GM12864 (cell line): Measurements from ENCODE around the gene NOTCH1.

ENCODE experiments used
- DNase-seq: peaks from one replicate; pipeline ENCODE4 v3.0.0-alpha.2; 2011; ENCODE audit warnings: low read depth
- H3K4me3 ChIP-seq: 2 replicates; pipeline ENCODE4 v1.5.1; 2011; ENCODE audit warnings: mild to moderate bottlenecking, low read depth, low read length, control low read depth
- TF ChIP-seq, protein P1 (sequence below): IDR thresholded peaks from 2 replicates; pipeline ENCODE4 v1.5.1; 2011; ENCODE audit warnings: low read depth, mild to moderate bottlenecking, moderate library complexity, low read length, control low read depth, inconsistent platforms; ENCODE audit errors: missing control alignments

Gene NOTCH1

GRCh38 chr9:136511670-136512592 lies 33.9 kb downstream of the NOTCH1 start:
- TF ChIP-seq, protein P1, sequence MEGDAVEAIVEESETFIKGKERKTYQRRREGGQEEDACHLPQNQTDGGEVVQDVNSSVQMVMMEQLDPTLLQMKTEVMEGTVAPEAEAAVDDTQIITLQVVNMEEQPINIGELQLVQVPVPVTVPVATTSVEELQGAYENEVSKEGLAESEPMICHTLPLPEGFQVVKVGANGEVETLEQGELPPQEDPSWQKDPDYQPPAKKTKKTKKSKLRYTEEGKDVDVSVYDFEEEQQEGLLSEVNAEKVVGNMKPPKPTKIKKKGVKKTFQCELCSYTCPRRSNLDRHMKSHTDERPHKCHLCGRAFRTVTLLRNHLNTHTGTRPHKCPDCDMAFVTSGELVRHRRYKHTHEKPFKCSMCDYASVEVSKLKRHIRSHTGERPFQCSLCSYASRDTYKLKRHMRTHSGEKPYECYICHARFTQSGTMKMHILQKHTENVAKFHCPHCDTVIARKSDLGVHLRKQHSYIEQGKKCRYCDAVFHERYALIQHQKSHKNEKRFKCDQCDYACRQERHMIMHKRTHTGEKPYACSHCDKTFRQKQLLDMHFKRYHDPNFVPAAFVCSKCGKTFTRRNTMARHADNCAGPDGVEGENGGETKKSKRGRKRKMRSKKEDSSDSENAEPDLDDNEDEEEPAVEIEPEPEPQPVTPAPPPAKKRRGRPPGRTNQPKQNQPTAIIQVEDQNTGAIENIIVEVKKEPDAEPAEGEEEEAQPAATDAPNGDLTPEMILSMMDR = no peak
- H3K4me3 ChIP-seq = no peak overlapping the region
- no peak for DNase-seq

DNA sequence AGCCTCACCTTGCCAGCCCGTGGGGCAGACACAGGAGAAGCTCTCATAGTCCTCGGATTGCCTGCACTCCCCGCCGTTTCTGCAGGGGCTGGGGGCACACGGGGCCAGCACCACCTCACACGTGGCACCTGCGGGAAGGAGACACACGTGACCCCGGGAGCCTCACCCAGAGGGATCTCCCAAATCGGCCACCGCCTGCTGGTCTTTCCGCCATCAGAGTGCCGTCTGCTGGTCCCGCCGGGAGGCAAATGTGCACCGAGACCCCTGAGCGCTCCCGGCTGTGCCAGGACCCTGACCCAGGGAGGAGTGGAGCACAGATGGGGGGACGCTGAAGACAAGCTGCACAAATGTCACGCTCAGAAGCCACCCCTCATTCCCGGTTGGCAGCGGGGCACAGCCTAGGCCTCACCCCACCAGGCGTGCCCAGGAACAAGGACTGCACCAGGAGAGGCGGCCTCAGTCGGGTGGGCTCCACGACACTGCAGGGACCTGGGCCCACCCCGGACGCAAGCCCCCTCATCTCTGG lies 34.6 kb downstream of the NOTCH1 start:
- no peak overlapping the region for H3K4me3 ChIP-seq
- no peak for DNase-seq
- TF ChIP-seq, protein P1 = no peak

DNA sequence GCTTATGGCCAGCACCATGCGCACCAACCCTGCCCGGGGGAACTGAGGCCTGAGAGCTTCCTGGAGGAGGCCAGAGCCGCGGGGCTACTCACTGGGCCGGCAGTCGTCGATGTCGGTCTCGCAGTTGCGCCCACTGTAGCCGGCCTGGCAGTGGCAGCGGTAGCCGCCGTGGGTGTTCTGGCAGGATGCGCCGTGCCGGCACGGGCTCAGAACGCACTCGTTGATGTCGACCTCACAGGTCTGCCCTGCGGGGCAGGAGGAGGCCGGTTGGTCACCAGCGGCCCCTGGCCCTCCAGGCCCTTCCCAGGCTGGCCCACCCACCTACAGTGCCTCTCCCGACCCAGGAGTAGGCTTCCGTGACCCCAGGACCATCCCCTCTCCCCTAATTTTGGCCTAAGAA lies 35.3 kb downstream of the NOTCH1 start:
- TF ChIP-seq, protein P1 = no peak
- DNase-seq = no peak
- H3K4me3 ChIP-seq = no peak overlapping the region

- H3K4me3 ChIP-seq = no peak overlapping the region
- no peak for DNase-seq
- TF ChIP-seq, protein P1 = no peak
Measured at GRCh38 chr9:136509549-136509948, 36.3 kb downstream of the NOTCH1 start.

GRCh38 chr9:136508729-136509500 lies 36.9 kb downstream of the NOTCH1 start:
- no peak for DNase-seq
- TF ChIP-seq, protein P1 = no peak
- H3K4me3 ChIP-seq = no peak overlapping the region

- TF ChIP-seq, protein P1 = no peak
- no peak overlapping the region for H3K4me3 ChIP-seq
- DNase-seq = no peak
Measured at GRCh38 chr9:136507992-136508375, 37.9 kb downstream of the NOTCH1 start.
